ENCODE data around the gene FGF14. TPM values are rescaled to one million over a fixed set of nuclear protein-coding genes. Genes with fewer than 3 reads are reported as not detected.

Gene FGF14
- total RNA-seq, 1 experiment from 2014 or later = 0.22 TPM

DNA sequence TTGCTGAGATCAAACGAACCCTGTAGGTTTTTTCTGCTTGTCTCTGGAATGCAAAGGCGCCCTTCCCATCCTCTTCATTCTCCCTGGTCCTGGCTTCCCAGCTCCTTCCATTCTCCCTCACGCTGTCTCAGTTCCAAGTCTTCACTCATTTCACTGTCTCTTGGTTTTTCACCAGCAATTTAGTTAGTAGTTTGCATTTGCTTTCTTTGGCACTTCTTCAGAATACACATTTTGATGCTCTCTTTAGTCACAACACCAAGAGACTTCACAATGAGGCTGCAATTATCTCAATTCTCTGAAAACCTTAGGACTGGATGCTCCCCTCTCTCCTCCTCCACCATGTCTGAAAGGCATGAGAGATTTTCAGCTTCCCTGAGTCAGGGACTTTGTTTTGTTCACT is 470.7 kb downstream of the FGF14 start:
- no peak overlapping the region for H3K23ac ChIP-seq (ENCODE audit: insufficient read length, low read depth, low read length)
- H4K91ac ChIP-seq (ENCODE audit: insufficient read length, low read depth, low read length) = no peak overlapping the region
- no peak overlapping the region for H3K56ac ChIP-seq (ENCODE audit: insufficient read length, low read depth, low read length)
- no peaks in the 10 kb centered on the region for H3K9me3 Mint-ChIP-seq
- H2BK5ac ChIP-seq (ENCODE audit: insufficient read length, low read length) = no peak overlapping the region
- no peak overlapping the region for H2BK120ac ChIP-seq (ENCODE audit: low read depth, low read length, poor library complexity, severe bottlenecking)
- TF ChIP-seq, protein P1, sequence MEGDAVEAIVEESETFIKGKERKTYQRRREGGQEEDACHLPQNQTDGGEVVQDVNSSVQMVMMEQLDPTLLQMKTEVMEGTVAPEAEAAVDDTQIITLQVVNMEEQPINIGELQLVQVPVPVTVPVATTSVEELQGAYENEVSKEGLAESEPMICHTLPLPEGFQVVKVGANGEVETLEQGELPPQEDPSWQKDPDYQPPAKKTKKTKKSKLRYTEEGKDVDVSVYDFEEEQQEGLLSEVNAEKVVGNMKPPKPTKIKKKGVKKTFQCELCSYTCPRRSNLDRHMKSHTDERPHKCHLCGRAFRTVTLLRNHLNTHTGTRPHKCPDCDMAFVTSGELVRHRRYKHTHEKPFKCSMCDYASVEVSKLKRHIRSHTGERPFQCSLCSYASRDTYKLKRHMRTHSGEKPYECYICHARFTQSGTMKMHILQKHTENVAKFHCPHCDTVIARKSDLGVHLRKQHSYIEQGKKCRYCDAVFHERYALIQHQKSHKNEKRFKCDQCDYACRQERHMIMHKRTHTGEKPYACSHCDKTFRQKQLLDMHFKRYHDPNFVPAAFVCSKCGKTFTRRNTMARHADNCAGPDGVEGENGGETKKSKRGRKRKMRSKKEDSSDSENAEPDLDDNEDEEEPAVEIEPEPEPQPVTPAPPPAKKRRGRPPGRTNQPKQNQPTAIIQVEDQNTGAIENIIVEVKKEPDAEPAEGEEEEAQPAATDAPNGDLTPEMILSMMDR (conservative IDR thresholded peaks at IDR 0.05) = no peak
- no peak overlapping the region for H3K18ac ChIP-seq (ENCODE audit: insufficient read length, low read depth, low read length)
- H3K4me1 Mint-ChIP-seq = no peaks in the 10 kb centered on the region
- no peak overlapping the region for H3K4ac ChIP-seq (ENCODE audit: low read depth, low read length)
- no peak overlapping the region for H3K4me3 Mint-ChIP-seq
- H3K9ac ChIP-seq (ENCODE audit: extremely low read depth, insufficient read length, low read length) = no peak overlapping the region
- no peak overlapping the region for H2AK5ac ChIP-seq (ENCODE audit: insufficient read length, low read length)
- H3K4me1 ChIP-seq (ENCODE audit: insufficient read depth, low read length) = no peaks in the 10 kb centered on the region
- no peaks in the 10 kb centered on the region for H4K20me1 ChIP-seq (ENCODE audit: control insufficient read depth, insufficient read depth, insufficient read length)
- H3K27me3 ChIP-seq (ENCODE audit: insufficient read depth, low read length) = no peaks in the 10 kb centered on the region
- H3K9me3 ChIP-seq (ENCODE audit: control insufficient read depth, low read depth, low read length) = no peaks in the 10 kb centered on the region
- H3T11ph ChIP-seq (ENCODE audit: low read length) = no peak overlapping the region
- H3K27me3 Mint-ChIP-seq (ENCODE audit: low read depth) = no peaks in the 10 kb centered on the region
- H3K79me1 ChIP-seq (ENCODE audit: insufficient read depth, low read depth, low read length, poor library complexity, severe bottlenecking) = no peaks in the 10 kb centered on the region
- no peaks in the 10 kb centered on the region for H3K23me2 ChIP-seq (ENCODE audit: insufficient read length, low read depth, low read length, poor library complexity, severe bottlenecking)
- no peak overlapping the region for H3K4me2 ChIP-seq (ENCODE audit: insufficient read depth, insufficient read length, low read length)
- no peaks in the 10 kb centered on the region for H3K36me3 Mint-ChIP-seq (ENCODE audit: insufficient read depth in 1 of 3, low read depth in 3 of 3)
- H3K27ac Mint-ChIP-seq = no peak overlapping the region
- no peak overlapping the region for H2AFZ ChIP-seq (ENCODE audit: low read length)
- no peak overlapping the region for H2BK20ac ChIP-seq (ENCODE audit: low read depth, low read length, poor library complexity, severe bottlenecking)
- no peak overlapping the region for H3K27ac ChIP-seq (ENCODE audit: insufficient read length, low read depth, low read length)
- no peak overlapping the region for H4K5ac ChIP-seq (ENCODE audit: insufficient read length, low read depth, low read length)
- no peak overlapping the region for H4K8ac ChIP-seq (replicated peaks; ENCODE audit: insufficient read length, low read depth, low read length)
- H3K79me2 ChIP-seq (ENCODE audit: insufficient read depth, low read length) = no peaks in the 10 kb centered on the region
- WGBS (ENCODE audit: extremely low coverage, insufficient read length, low lambda C conversion rate) = no CpG with 5 or more reads among the region's 3 CpGs
- no peak overlapping the region for H2BK15ac ChIP-seq (ENCODE audit: low read depth, low read length)
- H2BK12ac ChIP-seq (ENCODE audit: insufficient read length, low read depth, low read length) = no peak overlapping the region
- no peak overlapping the region for H3K14ac ChIP-seq (ENCODE audit: insufficient read depth, low read length)
- DNase-seq = no peak

Measured in H9 (cell line).